Measurements from ENCODE around the gene MANEAL.

The MANEAL gene

DNA sequence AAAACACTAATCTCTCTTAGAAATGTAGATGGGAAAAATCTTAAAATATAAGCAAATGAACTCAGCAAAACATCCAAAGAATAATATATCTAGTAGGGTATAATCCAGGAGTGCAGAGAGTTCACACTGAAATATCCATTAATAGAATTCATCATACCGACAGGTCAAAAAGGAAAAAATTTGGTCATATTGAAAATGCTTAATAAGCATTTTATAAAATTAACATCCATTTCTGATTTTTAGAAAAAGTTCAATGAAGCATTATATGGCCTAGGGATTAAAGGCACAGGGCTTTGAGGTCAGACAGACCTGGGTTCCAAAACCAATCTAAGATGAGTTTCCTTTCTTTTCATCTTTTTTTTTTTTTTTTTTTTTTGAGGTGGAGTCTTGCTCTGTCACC is 45.1 kb upstream of the MANEAL start (continued):
- TF ChIP-seq, protein P1, sequence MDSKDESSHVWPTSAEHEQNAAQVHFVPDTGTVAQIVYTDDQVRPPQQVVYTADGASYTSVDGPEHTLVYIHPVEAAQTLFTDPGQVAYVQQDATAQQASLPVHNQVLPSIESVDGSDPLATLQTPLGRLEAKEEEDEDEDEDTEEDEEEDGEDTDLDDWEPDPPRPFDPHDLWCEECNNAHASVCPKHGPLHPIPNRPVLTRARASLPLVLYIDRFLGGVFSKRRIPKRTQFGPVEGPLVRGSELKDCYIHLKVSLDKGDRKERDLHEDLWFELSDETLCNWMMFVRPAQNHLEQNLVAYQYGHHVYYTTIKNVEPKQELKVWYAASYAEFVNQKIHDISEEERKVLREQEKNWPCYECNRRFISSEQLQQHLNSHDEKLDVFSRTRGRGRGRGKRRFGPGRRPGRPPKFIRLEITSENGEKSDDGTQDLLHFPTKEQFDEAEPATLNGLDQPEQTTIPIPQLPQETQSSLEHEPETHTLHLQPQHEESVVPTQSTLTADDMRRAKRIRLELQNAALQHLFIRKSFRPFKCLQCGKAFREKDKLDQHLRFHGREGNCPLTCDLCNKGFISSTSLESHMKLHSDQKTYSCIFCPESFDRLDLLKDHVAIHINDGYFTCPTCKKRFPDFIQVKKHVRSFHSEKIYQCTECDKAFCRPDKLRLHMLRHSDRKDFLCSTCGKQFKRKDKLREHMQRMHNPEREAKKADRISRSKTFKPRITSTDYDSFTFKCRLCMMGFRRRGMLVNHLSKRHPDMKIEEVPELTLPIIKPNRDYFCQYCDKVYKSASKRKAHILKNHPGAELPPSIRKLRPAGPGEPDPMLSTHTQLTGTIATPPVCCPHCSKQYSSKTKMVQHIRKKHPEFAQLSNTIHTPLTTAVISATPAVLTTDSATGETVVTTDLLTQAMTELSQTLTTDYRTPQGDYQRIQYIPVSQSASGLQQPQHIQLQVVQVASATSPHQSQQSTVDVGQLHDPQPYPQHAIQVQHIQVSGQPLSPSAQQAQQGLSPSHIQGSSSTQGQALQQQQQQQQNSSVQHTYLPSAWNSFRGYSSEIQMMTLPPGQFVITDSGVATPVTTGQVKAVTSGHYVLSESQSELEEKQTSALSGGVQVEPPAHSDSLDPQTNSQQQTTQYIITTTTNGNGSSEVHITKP (tag by site-specific recombination; IDR thresholded peaks at IDR 0.05): no peak
- TF ChIP-seq ZNF501 (tag by site-specific recombination; IDR thresholded peaks at IDR 0.05) (no peak), ZBTB10 (tag by site-specific recombination; IDR thresholded peaks at IDR 0.05) (no peak)

- Histone ChIP-seq H3K9me3 (ENCODE audit: control insufficient read depth, insufficient read depth, low read depth, low read length) (no peaks in the 10 kb centered on the region), H3K36me3 (ENCODE audit: control insufficient read depth in 2 of 2, insufficient read depth in 1 of 2, low read length in 2 of 2) (no peaks in the 10 kb centered on the region; a peak in 1 of 3 replicates), H3K4me3 (ENCODE audit: low read depth, low read length) (peak overlapping the region; percentile 33; the same call in 1 of the 2 replicates), H3K4me1 (ENCODE audit: control insufficient read depth, insufficient read depth, low read length) (no peaks in the 10 kb centered on the region), H3K27ac (ENCODE audit: extremely low read depth, low read depth, low read length) (no peak overlapping the region)
- TF ChIP-seq ZNF132 (tag by site-specific recombination; IDR thresholded peaks at IDR 0.05; ENCODE audit: borderline replicate concordance) (no peak), IKZF3 (tag by site-specific recombination; IDR thresholded peaks at IDR 0.05) (no peak), ZNF639 (tag by site-specific recombination; IDR thresholded peaks at IDR 0.05) (no peak), OVOL3 (tag by site-specific recombination; IDR thresholded peaks at IDR 0.05) (no peak), HOXA7 (CRISPR knock-in tag; IDR thresholded peaks at IDR 0.05; ENCODE audit: borderline replicate concordance) (no peak)
- POLR2A ChIA-PET: no interaction called here
- CTCF ChIA-PET: no interaction called here
Measured at GRCh38 chr1:37752213-37752582, 41.4 kb upstream of the MANEAL start.

- no peaks in the 10 kb centered on the region for H3K9me3 ChIP-seq (ENCODE audit: control insufficient read depth, insufficient read depth, low read depth, low read length)
- peak overlapping the region; percentile 33 for H3K4me3 ChIP-seq (ENCODE audit: low read depth, low read length)
- no peaks in the 10 kb centered on the region for H3K4me1 ChIP-seq (ENCODE audit: control insufficient read depth, insufficient read depth, low read length)
- H3K27ac ChIP-seq (ENCODE audit: extremely low read depth, low read depth, low read length): peak overlapping the region; percentile 56; the same call in 1 of the 2 replicates
- ChIA-PET POLR2A (no interaction called here), CTCF (no interaction called here)
- H3K36me3 ChIP-seq (ENCODE audit: control insufficient read depth in 2 of 2, insufficient read depth in 1 of 2, low read length in 2 of 2): no peaks in the 10 kb centered on the region
- TF ChIP-seq ZBTB1 (tag by site-specific recombination; IDR thresholded peaks at IDR 0.05): no peak
- TF ChIP-seq MZF1 (tag by site-specific recombination; IDR thresholded peaks at IDR 0.05; ENCODE audit: borderline replicate concordance): no peak
- peak; percentile 69 for TF ChIP-seq GLIS2 (tag by site-specific recombination; IDR thresholded peaks at IDR 0.05)
- TF ChIP-seq, protein P2, sequence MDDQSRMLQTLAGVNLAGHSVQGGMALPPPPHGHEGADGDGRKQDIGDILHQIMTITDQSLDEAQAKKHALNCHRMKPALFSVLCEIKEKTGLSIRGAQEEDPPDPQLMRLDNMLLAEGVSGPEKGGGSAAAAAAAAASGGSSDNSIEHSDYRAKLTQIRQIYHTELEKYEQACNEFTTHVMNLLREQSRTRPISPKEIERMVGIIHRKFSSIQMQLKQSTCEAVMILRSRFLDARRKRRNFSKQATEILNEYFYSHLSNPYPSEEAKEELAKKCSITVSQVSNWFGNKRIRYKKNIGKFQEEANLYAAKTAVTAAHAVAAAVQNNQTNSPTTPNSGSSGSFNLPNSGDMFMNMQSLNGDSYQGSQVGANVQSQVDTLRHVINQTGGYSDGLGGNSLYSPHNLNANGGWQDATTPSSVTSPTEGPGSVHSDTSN (CRISPR knock-in tag; IDR thresholded peaks at IDR 0.05): 0 out of 2 replicates have a peak, but pooled peaks have one; percentile 73
- TF ChIP-seq SP3 (tag by site-specific recombination; IDR thresholded peaks at IDR 0.05): peak; percentile 59
- 0 out of 2 replicates have a peak, but pooled peaks have one; percentile 40 for TF ChIP-seq SCRT2 (tag by site-specific recombination; IDR thresholded peaks at IDR 0.05)
- peak; percentile 45 for TF ChIP-seq SP2 (tag by site-specific recombination; IDR thresholded peaks at IDR 0.05)
- TF ChIP-seq, protein P3, sequence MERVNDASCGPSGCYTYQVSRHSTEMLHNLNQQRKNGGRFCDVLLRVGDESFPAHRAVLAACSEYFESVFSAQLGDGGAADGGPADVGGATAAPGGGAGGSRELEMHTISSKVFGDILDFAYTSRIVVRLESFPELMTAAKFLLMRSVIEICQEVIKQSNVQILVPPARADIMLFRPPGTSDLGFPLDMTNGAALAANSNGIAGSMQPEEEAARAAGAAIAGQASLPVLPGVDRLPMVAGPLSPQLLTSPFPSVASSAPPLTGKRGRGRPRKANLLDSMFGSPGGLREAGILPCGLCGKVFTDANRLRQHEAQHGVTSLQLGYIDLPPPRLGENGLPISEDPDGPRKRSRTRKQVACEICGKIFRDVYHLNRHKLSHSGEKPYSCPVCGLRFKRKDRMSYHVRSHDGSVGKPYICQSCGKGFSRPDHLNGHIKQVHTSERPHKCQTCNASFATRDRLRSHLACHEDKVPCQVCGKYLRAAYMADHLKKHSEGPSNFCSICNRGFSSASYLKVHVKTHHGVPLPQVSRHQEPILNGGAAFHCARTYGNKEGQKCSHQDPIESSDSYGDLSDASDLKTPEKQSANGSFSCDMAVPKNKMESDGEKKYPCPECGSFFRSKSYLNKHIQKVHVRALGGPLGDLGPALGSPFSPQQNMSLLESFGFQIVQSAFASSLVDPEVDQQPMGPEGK (tag by site-specific recombination; IDR thresholded peaks at IDR 0.05): peak; percentile 69; the same call in 1 of the 2 replicates
- TF ChIP-seq ZNF394 (tag by site-specific recombination; IDR thresholded peaks at IDR 0.05; ENCODE audit: borderline replicate concordance): no peak
- TF ChIP-seq KLF9 (tag by site-specific recombination; IDR thresholded peaks at IDR 0.05; ENCODE audit: low read depth): peak; percentile 66; the same call in 1 of the 2 replicates
- no peak for TF ChIP-seq ZNF214 (tag by site-specific recombination; IDR thresholded peaks at IDR 0.05; ENCODE audit: borderline replicate concordance)
Measured at GRCh38 chr1:37752583-37753471, 40.8 kb upstream of the MANEAL start.
